ENCODE results near the gene MAP3K2.

The MAP3K2 gene

GRCh38 chr2:127387655-127388422, at the start of gene MAP3K2:
Gene MAP3K2, minus strand, starts transcription at chr2:127387975. Its CDS starts 44,846 bp downstream, at chr2:127343129.
- peak; percentile 52 for DNase-seq

DNA sequence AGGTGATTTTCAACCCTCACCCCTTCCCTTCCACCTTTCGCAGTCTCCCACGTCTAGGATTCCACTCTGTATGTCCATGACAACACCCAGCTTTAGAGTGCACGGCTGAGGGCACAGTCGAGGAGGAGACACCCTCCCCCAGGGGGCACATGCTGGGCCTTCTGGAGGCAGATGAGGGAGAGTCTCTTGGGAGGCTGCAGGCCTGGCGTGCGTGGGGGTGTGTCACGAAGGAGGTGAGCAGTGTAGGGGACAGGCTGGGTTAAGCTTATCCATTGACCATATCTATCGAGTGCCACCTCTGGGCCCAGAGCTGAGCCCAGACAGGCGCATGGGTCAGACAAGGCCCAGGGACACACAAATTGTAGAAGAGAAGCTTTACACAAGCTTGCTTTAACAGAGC, 49.3 kb upstream of the MAP3K2 start:
- no peak for DNase-seq

- no peak for DNase-seq
Measured at GRCh38 chr2:127434515-127434914, 46.7 kb upstream of the MAP3K2 start.

DNA sequence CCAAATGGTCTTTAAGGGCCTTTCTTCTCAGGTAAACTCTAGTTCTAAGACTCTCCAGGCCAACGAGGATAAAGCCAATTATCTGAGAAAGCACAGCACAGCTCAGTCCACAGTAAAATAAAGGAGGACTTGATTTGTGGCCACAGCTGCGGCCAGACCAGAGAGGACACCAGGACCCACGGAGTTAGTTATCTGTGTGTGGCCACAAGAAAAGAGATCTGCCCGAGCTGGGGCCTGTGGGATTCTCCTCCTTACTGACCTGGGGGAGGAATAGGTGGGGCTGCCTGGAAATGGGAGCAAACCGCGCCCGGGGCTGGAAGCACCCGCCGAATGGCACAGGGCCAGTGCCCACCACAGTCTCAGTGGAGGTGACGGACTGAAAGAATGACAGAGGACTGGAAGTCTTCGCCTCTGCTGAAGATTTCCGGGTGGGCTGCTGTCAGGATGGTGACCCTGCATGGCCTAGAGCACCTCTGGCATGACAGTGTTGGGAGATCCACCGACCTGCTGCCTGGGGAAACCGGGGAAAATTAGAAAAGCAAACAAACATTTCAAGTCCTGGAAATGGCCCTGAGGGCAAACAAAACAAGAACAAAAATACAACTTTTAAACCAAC, 43.7 kb upstream of the MAP3K2 start:
- DNase-seq: no peak

GRCh38 chr2:127429844-127430425, 42.2 kb upstream of the MAP3K2 start:
- DNase-seq: no peak

GRCh38 chr2:127429291-127429690, 41.5 kb upstream of the MAP3K2 start:
- no peak for DNase-seq

- DNase-seq: no peak
Measured at GRCh38 chr2:127428815-127429109, 41.0 kb upstream of the MAP3K2 start.

- no peak for DNase-seq
Measured at GRCh38 chr2:127428057-127428814, 40.5 kb upstream of the MAP3K2 start.

- no peak for DNase-seq
Measured at GRCh38 chr2:127427376-127428056, 39.7 kb upstream of the MAP3K2 start.

DNA sequence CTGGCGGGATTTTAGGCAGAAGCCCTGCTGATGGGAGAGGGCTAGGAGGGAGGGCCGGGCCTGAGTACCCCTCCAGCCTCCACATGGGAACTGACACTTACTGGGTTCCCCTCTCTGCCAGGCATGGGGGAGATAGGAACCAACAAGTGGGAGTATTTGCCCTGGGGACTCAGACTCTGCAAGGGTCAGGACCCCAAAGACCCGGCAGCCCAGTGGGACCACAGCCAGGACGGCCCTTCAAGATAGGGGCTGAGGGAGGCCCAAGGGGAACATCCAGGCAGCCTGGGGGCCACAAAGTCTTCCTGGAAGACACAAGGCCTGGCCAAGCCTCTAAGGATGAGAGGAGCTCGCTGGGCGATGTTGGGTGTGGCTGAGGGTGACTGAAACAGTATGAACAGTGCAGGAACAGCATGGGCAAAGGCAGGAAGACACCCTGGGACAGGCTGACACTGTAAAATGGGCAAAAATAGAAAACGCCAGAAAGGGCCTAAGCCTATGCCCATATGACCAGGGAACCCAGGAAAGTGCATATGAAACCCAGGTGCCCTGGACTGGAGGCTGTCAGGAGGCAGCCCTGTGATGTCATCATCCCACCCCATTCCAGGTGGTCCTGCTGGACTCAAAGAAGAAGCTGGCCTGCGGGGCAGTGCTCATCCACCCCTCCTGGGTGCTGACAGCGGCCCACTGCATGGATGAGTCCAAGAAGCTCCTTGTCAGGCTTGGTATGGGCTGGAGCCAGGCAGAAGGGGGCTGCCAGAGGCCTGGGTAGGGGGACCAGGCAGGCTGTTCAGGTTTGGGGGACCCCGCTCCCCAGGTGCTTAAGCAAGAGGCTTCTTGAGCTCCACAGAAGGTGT, 39.0 kb upstream of the MAP3K2 start:
- DNase-seq: no peak

GRCh38 chr2:127425540-127426490, 38.0 kb upstream of the MAP3K2 start:
- DNase-seq: no peak

DNA sequence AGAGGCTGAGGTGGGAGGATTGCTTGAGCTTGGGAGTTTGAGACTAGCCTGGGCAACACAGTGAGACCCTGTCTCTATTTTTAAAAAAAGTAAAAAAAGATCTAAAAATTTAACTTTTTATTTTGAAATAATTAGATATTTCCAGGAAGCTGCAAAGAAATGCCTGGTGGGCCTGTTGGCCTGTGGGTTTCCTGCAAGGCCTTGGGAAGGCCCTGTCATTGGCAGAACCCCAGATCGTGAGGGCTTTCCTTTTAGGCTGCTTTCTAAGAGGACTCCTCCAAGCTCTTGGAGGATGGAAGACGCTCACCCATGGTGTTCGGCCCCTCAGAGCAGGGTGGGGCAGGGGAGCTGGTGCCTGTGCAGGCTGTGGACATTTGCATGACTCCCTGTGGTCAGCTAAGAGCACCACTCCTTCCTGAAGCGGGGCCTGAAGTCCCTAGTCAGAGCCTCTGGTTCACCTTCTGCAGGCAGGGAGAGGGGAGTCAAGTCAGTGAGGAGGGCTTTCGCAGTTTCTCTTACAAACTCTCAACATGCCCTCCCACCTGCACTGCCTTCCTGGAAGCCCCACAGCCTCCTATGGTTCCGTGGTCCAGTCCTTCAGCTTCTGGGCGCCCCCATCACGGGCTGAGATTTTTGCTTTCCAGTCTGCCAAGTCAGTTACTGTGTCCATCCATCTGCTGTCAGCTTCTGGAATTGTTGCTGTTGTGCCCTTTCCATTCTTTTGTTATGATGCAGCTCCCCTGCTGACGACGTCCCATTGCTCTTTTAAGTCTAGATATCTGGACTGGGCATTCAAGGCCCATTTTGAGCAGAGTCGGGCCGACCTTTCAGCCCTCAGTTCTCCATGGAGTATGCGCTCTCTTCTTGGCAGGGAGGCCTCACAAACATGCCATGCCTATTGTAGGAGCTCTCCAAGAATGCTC, 37.1 kb upstream of the MAP3K2 start:
- DNase-seq: no peak

DNA sequence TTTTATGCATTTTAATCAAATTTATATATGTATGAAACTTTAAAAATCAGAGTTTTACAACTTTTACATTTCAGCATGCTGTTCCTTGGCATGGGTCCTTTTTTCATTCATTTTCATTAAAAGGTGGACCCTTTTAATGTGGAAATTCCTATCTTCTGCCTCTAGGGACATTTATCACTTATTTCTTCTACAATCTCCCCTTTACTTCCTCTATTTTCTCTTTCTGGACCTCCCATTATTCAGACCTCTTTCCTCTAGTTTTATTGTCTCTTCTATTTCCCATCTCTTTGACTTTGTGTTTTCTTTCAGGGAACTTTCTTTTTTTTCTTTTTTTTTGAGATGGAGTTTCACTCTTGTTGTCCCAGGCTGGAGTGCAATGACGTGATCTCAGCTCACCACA, 36.1 kb upstream of the MAP3K2 start:
- DNase-seq: no peak

DNA sequence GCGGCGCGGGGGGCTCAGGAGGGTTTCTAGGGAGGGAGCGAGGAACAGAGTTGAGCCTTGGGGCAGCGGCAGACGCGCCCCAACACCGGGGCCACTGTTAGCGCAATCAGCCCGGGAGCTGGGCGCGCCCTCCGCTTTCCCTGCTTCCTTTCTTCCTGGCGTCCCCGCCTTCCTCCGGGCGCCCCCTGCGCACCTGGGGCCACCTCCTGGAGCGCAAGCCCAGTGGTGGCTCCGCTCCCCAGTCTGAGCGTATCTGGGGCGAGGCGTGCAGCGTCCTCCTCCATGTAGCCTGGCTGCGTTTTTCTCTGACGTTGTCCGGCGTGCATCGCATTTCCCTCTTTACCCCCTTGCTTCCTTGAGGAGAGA, 35.7 kb upstream of the MAP3K2 start:
- peak; percentile 20 for DNase-seq

GRCh38 chr2:127422559-127423477, 35.0 kb upstream of the MAP3K2 start:
- no peak for DNase-seq

DNA sequence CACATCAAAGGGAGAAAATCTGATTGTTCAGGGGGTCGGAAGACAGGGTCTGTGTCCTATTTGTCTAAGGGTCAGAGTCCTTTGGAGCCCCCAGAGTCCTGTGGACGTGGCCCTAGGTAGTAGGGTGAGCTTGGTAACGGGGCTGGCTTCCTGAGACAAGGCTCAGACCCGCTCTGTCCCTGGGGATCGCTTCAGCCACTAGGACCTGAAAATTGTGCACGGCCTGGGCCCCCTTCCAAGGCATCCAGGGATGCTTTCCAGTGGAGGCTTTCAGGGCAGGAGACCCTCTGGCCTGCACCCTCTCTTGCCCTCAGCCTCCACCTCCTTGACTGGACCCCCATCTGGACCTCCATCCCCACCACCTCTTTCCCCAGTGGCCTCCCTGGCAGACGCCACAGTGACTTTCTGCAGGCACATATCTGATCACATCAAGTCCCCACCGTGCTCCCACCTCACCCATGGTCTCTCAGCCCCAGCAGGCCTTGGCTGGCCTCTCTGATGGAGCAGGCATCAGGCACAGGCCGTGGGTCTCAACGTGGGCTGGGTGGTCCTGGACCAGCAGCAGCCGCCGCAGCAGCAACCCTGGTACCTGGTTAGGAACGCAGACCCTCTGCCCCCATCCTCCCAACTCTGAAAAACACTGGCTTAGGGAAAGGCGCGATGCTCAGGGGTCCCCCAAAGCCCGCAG, 34.2 kb upstream of the MAP3K2 start:
- no peak for DNase-seq

DNA sequence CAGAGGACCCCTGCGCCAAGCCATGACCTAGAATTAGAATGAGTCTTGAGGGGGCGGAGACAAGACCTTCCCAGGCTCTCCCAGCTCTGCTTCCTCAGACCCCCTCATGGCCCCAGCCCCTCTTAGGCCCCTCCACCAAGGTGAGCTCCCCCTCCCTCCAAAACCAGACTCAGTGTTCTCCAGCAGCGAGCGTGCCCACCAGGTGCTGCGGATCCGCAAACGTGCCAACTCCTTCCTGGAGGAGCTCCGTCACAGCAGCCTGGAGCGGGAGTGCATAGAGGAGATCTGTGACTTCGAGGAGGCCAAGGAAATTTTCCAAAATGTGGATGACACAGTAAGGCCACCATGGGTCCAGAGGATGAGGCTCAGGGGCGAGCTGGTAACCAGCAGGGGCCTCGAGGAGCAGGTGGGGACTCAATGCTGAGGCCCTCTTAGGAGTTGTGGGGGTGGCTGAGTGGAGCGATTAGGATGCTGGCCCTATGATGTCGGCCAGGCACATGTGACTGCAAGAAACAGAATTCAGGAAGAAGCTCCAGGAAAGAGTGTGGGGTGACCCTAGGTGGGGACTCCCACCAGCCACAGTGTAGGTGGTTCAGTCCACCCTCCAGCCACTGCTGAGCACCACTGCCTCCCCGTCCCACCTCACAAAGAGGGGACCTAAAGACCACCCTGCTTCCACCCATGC, 33.5 kb upstream of the MAP3K2 start:
- no peak for DNase-seq
